HG02759 (cell line): ENCODE measurements around the gene SP3.

Source experiments
- ATAC-seq: cut with Tn5 transposase; IDR thresholded peaks from one replicate; pipeline ENCODE4 v1.9.1; 2021; ENCODE audit warnings: mild to moderate bottlenecking, moderate library complexity; ENCODE audit not compliant: unreplicated experiment

The SP3 gene

DNA sequence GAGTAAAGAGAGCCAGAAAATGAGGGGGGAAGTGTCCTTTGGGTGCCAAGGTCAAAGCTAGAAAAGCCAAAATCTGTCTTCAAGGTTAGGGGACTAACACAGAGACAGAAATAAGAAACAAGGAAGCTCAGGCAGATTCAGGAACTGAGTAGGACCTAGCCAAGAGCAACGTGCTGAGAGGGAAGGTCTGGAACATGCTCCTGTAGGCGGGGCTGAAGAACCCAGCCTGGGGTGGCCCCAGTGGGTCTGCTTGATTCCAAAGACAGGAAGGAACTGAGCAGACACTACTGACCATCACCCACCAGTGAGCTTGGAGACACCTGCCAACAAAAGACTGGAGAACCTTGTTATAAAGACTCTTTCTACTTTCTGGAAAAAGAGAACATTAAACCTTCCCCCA is 105.1 kb downstream of the SP3 start:
- ATAC-seq: no peak

DNA sequence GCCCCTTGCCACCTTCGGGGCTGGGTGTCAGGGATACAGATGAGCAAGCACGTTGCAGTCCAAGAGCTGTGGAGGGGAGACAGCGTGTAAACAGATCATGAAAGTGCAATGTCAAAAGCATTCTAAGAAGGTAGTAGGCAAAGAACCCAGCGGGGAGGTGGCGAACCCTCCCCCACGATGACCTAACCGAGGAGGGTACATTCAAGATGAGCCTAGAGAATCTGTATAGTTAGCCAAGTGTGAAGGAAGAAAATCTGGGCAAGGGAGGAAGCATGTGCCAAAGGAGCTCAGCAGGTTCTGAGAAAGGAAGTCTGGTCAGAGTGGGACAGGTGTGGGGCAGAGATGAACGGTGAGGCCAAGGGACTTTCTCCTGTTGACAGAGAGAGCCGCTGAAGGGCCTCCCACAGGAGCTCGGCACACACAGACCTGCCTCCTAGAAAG is 106.9 kb downstream of the SP3 start:
- peak; percentile 68 for ATAC-seq
